ENCODE data around the gene TNPO3.

TNPO3 gene

GRCh38 chr7:128923411-128923800 lies 131.5 kb downstream of the TNPO3 start:
- Histone ChIP-seq H4K20me1 (ENCODE audit: low read depth, low read length) (no peaks in the 10 kb centered on the region), H3K9ac (ENCODE audit: low read length) (no peak overlapping the region), H3K36me3 (ENCODE audit: low read length) (no peaks in the 10 kb centered on the region), H3K4me2 (ENCODE audit: low read depth, low read length, poor library complexity, severe bottlenecking) (no peak overlapping the region), H3F3A (ENCODE audit: insufficient read depth) (no peaks in the 10 kb centered on the region), H3K4me3 (ENCODE audit: insufficient read depth, low read length, poor library complexity, severe bottlenecking) (no peak overlapping the region), H2AFZ (ENCODE audit: low read depth, low read length, severe bottlenecking) (no peak overlapping the region), H3K9me3 (ENCODE audit: insufficient read depth, low read length) (no peaks in the 10 kb centered on the region), H3K27ac (ENCODE audit: low read depth, low read length) (no peak overlapping the region), H3K27me3 (ENCODE audit: low read length) (no peaks in the 10 kb centered on the region), H3K9me2 (replicated peaks; ENCODE audit: insufficient read depth, low read length) (no peaks in the 10 kb centered on the region), H3K79me2 (ENCODE audit: insufficient read depth, low read length) (no peaks in the 10 kb centered on the region)
- no peak for TF ChIP-seq EZH2phosphoT487 (conservative IDR thresholded peaks at IDR 0.05; ENCODE audit: low read length)

- Histone ChIP-seq H3K4me3 (ENCODE audit: insufficient read depth, low read length, poor library complexity, severe bottlenecking) (no peak overlapping the region), H2AFZ (ENCODE audit: low read depth, low read length, severe bottlenecking) (no peak overlapping the region), H3K9me2 (replicated peaks; ENCODE audit: insufficient read depth, low read length) (no peaks in the 10 kb centered on the region), H3K27me3 (ENCODE audit: low read length) (no peaks in the 10 kb centered on the region), H4K20me1 (ENCODE audit: low read depth, low read length) (no peaks in the 10 kb centered on the region), H3K9me3 (ENCODE audit: insufficient read depth, low read length) (no peaks in the 10 kb centered on the region), H3K36me3 (ENCODE audit: low read length) (no peaks in the 10 kb centered on the region), H3F3A (ENCODE audit: insufficient read depth) (no peaks in the 10 kb centered on the region), H3K4me2 (ENCODE audit: low read depth, low read length, poor library complexity, severe bottlenecking) (no peak overlapping the region), H3K79me2 (ENCODE audit: insufficient read depth, low read length) (no peaks in the 10 kb centered on the region), H3K9ac (ENCODE audit: low read length) (no peak overlapping the region), H3K27ac (ENCODE audit: low read depth, low read length) (no peak overlapping the region)
- no peak for TF ChIP-seq EZH2phosphoT487 (conservative IDR thresholded peaks at IDR 0.05; ENCODE audit: low read length)
- no peak for TF ChIP-seq CTCF (IDR thresholded peaks at IDR 0.05; ENCODE audit: insufficient read depth, low read length, poor library complexity, severe bottlenecking)
These were observed 132.2 kb downstream of the TNPO3 start for GRCh38 chr7:128922496-128923410.

- Histone ChIP-seq H3K27ac (ENCODE audit: low read depth, low read length) (no peak overlapping the region), H3K27me3 (ENCODE audit: low read length) (no peaks in the 10 kb centered on the region), H3K36me3 (ENCODE audit: low read length) (no peaks in the 10 kb centered on the region), H3K9ac (ENCODE audit: low read length) (no peak overlapping the region), H3K9me2 (replicated peaks; ENCODE audit: insufficient read depth, low read length) (no peaks in the 10 kb centered on the region), H3K4me3 (ENCODE audit: insufficient read depth, low read length, poor library complexity, severe bottlenecking) (no peak overlapping the region), H3F3A (ENCODE audit: insufficient read depth) (no peaks in the 10 kb centered on the region), H3K79me2 (ENCODE audit: insufficient read depth, low read length) (no peaks in the 10 kb centered on the region), H4K20me1 (ENCODE audit: low read depth, low read length) (no peaks in the 10 kb centered on the region), H3K4me2 (ENCODE audit: low read depth, low read length, poor library complexity, severe bottlenecking) (no peak overlapping the region), H2AFZ (ENCODE audit: low read depth, low read length, severe bottlenecking) (no peak overlapping the region), H3K9me3 (ENCODE audit: insufficient read depth, low read length) (no peaks in the 10 kb centered on the region)
- TF ChIP-seq EZH2phosphoT487 (conservative IDR thresholded peaks at IDR 0.05; ENCODE audit: low read length) (no peak), CTCF (IDR thresholded peaks at IDR 0.05; ENCODE audit: insufficient read depth, low read length, poor library complexity, severe bottlenecking) (no peak)
These were observed 133.0 kb downstream of the TNPO3 start for GRCh38 chr7:128921866-128922440.
